Right lobe of liver (tissue), 6 donors: Measurements from ENCODE around the gene SLC7A6OS. TPM values are rescaled to one million over a fixed set of nuclear protein-coding genes. Genes with fewer than 3 reads are reported as not detected.

Experiments used
- ATAC-seq, 4 donors: fragments of 200-7000 bp; cut with Tn5 transposase; one replicate each; pipeline ENCODE4 v1.9.1; 2020; ENCODE audit warnings: mild to moderate bottlenecking in 4 of 4, moderate library complexity in 4 of 4
- DNase-seq, 3 donors: peaks; one replicate each; pipeline ENCODE4 v3.0.0-alpha.2; 2020
- H3K27ac ChIP-seq, 3 donors: fragments of 200-600 bp; one replicate each; pipeline ENCODE4 v1.8.0; 2022
- H3K27me3 ChIP-seq, 2 donors: fragments of 200-600 bp; one replicate each; pipeline ENCODE4 v1.8.0; 2022
- H3K36me3 ChIP-seq, 4 donors: fragments of 200-600 bp; sonication (generic) in 1 of 4; one replicate each; pipeline versions ENCODE4 v1.5.1 to v1.8.0; 2017 to 2022; ENCODE audit warnings: control low read depth in 1 of 4
- H3K4me1 ChIP-seq, 4 donors: fragments of 200-600 bp; sonication (generic) in 1 of 4; one replicate each; pipeline versions ENCODE4 v1.5.1 to v1.8.0; 2017 to 2022; ENCODE audit warnings: control low read depth in 1 of 4
- H3K4me3 ChIP-seq, 3 donors: fragments of 200-600 bp; one replicate each; pipeline ENCODE4 v1.8.0; 2022
- H3K9me3 ChIP-seq, 4 donors: fragments of 200-600 bp; sonication (generic) in 1 of 4; one replicate each; pipeline versions ENCODE4 v1.5.1 to v1.8.0; 2017 to 2022; ENCODE audit warnings: control low read depth in 1 of 4
- POLR2A ChIP-seq: fragments of 450-650 bp; IDR thresholded peaks from one replicate; pipeline ENCODE4 v1.6.1; 2017; ENCODE audit warnings: antibody characterized with exemption, mild to moderate bottlenecking
- WGBS: methylation state at CpG from one replicate; pipeline ENCODE4 v1.1.6; 2018; ENCODE audit warnings: low coverage, low lambda C conversion rate; ENCODE audit not compliant: insufficient coverage; ENCODE audit errors: missing lambda C conversion rate; 5-methylcytosine and 5-hydroxymethylcytosine counted together
- intact Hi-C, 2 donors: fragments of 100-400 bp; cut with DNase I; formaldehyde crosslinking; loops; one replicate each; pipeline versions ENCODE4 v1.11.2 to v1.14.1; 2022
- total RNA-seq, 6 experiments: library from RNA; depleted of rRNA in 2 of 6; stranded (reverse); fragments of >200 nt in 2 of 6; fragmentation: NEBNext Ultra II Directional in 3 of 6; extraction: Animal tissue kit (Norgen Biotek cat#: 25700) in 3 of 6; gene quantifications; one replicate each; pipeline versions ENCODE4 v1.1.0 to v1.2.4, GENCODE V29; 2016 to 2023
- TF ChIP-seq, protein P1 (sequence below), 4 donors: fragments of 200-600 bp in 3 of 4; fragments of 450-650 bp in 1 of 4; IDR thresholded peaks; one replicate each; pipeline versions ENCODE4 v1.5.1 to v1.8.0; 2016 to 2022; ENCODE audit warnings: antibody characterized with exemption in 4 of 4, mild to moderate bottlenecking in 2 of 4
- donor health status: DM: no; HTN: yes; CAD: no.
- donor health status: DM: no; HTN: no; CAD: no.
- donor health status: DM: no; HTN: no; CAD: no.
- donor health status: DM: no; HTN: yes; CAD: no.
- donor health status: DM: no; HTN: yes; CAD: no.

Gene SLC7A6OS
- total RNA-seq, 6 experiments from 2014 or later, result 4.0 to 5.4 (median 4.8) TPM

DNA sequence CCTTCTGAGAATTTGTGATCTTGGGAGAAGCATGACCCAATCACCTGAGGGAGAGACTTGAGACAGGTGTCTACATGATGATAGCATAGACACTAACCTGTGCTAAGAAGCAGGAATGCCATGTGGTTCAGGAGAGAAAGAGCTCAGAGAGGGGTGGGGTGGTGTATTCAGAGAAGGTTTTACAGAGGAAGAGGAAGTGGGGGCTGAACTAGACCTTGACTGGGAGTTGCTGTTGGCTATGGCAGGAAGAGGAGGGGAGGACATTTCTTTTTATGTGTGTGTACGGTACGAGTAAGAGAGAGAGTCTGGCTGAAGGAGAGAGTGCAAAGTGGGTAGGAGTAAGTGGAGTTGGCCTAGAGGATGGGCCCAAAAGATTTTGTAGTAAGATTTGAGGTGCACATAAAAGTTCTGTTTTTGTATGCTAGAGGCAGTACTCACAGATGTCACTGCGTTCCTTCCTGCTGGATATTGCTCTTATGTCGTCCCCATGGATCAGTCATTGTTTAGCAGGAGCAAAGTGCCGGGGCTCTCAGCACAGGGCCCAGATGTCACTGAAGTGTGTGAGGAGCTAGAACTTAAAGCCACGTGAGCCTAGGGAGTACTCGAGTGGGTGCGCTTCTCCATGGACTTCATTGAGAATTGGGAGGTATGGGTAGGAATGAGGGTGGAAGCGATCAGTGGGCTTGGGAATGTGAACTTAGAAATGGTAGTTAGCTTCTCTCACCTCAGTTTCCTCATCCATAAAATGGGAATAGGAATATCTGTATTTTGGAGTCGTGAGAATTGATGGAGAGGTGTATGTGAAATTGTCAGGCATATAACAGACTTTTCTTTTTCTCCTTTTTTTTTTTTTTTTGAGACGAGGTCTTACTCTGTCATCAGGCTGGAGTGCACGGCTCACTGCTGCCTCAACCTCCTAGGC lies 24.3 kb downstream of the SLC7A6OS start:
- 69% methylated on average over 12 of the region's 12 CpGs for WGBS
- H3K27me3 ChIP-seq, result no peaks in the 10 kb centered on the region
- peak; percentile 34 to 47 (median 41) for ATAC-seq
- no peak for DNase-seq
- peak overlapping the region in 1 of 3 donors; percentile 27 for H3K27ac ChIP-seq
- no peaks in the 10 kb centered on the region for H3K9me3 ChIP-seq
- H3K36me3 ChIP-seq, result no peaks in the 10 kb centered on the region
- intact Hi-C loops, result no loop called here
- no peak overlapping the region for H3K4me3 ChIP-seq
- no peak for TF ChIP-seq POLR2A
- TF ChIP-seq, protein P1, sequence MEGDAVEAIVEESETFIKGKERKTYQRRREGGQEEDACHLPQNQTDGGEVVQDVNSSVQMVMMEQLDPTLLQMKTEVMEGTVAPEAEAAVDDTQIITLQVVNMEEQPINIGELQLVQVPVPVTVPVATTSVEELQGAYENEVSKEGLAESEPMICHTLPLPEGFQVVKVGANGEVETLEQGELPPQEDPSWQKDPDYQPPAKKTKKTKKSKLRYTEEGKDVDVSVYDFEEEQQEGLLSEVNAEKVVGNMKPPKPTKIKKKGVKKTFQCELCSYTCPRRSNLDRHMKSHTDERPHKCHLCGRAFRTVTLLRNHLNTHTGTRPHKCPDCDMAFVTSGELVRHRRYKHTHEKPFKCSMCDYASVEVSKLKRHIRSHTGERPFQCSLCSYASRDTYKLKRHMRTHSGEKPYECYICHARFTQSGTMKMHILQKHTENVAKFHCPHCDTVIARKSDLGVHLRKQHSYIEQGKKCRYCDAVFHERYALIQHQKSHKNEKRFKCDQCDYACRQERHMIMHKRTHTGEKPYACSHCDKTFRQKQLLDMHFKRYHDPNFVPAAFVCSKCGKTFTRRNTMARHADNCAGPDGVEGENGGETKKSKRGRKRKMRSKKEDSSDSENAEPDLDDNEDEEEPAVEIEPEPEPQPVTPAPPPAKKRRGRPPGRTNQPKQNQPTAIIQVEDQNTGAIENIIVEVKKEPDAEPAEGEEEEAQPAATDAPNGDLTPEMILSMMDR (IDR thresholded peaks at IDR 0.05), result no peak
- peaks cover 0 to 4% (median 0%) of the 10 kb centered on the region in 4 donors for H3K4me1 ChIP-seq

DNA sequence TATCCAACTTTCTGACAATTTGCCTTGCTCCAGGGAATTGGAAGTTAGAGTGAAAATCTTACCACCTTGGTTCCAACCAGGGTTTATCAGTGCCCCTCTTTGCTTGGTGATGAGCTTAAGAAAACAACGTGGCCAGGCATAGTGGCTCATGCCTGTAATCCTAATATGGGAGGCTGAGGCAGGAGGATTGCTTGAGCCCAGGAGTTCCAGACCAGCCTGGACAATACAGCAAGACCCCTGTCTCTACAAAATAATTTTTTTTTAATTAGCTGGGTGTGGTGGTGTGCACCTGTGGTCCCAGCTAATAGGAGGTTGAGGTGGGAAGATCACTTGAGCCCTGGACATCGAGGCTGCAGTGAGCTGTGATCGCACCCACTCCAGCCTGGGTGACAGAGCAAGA lies 25.1 kb downstream of the SLC7A6OS start:
- intact Hi-C loops, result no loop called here
- DNase-seq, result no peak
- TF ChIP-seq, protein P1 (IDR thresholded peaks at IDR 0.05), result no peak
- TF ChIP-seq POLR2A, result no peak
- no peaks in the 10 kb centered on the region for H3K9me3 ChIP-seq
- peak overlapping the region in 2 of 3 donors; percentile 22 to 27 for H3K27ac ChIP-seq
- peaks cover 0 to 4% (median 0%) of the 10 kb centered on the region in 4 donors for H3K4me1 ChIP-seq
- no peaks in the 10 kb centered on the region for H3K36me3 ChIP-seq
- 100% methylated on average over 1 of the region's 3 CpGs for WGBS
- no peak overlapping the region for H3K4me3 ChIP-seq
- no peaks in the 10 kb centered on the region for H3K27me3 ChIP-seq
- ATAC-seq, result no peak

DNA sequence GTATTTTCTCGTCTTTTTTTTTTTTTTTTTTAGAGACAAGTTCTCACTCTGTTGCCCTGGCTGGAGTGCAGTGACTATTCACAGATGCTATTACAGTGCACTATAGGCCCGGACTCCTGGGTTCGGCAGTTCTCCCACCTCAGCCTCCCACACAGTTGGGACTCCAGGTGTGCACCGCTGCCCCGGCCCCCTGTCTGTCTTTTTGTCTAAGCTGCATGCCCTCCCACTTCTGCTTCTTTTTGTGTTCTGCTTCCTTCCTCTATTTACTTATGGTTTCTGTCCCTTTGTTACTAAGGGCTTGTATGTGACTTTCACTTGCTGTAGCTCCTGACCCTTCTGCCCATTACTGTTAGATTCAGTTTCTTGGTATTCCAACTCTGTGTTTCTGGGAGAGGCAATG lies 25.9 kb downstream of the SLC7A6OS start:
- H3K4me3 ChIP-seq, result no peak overlapping the region
- TF ChIP-seq POLR2A, result no peak
- TF ChIP-seq, protein P1 (IDR thresholded peaks at IDR 0.05), result no peak
- DNase-seq (no peak), ATAC-seq (peak; percentile 42 to 66 (median 46))
- intact Hi-C loops, result no loop called here
- H3K27me3 ChIP-seq, result no peaks in the 10 kb centered on the region
- peaks cover 0 to 4% (median 0%) of the 10 kb centered on the region in 4 donors for H3K4me1 ChIP-seq
- 47% methylated on average over 5 of the region's 5 CpGs for WGBS
- peak overlapping the region in 2 of 3 donors; percentile 22 to 27 for H3K27ac ChIP-seq
- H3K9me3 ChIP-seq, result no peaks in the 10 kb centered on the region
- H3K36me3 ChIP-seq, result no peaks in the 10 kb centered on the region

DNA sequence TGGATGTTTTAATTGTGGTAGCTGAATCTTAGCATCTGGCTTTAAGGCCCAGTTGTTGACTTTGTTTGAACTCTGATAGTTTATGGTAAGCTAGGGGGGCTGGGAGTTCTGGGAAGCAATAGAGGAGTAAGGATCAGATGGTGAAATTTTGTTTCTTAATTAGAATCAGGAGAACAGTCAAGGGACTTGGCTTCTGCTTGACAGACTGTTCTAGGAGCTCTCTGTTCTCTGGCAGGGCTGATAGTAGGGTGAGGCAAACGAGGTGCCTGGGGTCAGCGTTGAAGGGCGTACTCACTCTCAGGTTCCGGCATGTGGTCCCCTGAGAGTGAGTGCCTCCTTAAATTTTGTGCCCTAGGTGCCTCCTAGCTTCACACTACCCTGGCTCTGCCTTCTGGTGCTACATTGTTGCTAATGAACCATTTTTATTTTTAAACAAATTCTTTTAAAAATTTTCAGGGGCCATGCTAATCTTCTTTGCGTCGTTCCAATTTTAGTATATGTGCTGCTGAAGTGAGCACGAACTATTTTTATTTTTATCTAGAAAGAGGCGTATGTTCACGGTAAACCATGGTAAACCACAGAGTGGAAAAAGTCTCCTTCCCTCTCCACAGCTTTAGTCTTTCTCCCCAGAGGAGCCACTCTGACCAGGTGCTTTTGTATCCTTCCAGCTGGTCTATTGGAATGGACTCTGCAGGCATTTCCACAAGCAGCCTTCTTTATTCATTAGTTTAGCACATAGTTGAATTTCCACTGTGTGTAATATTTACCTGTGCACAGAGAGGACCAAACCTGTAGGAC lies 26.7 kb downstream of the SLC7A6OS start:
- no peak for ATAC-seq

More for the DNA sequence above, 26.7 kb downstream of the SLC7A6OS start:
- no peak for DNase-seq
- WGBS, result 48% methylated on average over 5 of the region's 9 CpGs
- no peak for TF ChIP-seq POLR2A
- TF ChIP-seq, protein P1 (IDR thresholded peaks at IDR 0.05), result no peak
- H3K4me3 ChIP-seq, result no peak overlapping the region
- H3K27ac ChIP-seq, result peak overlapping the region in 1 of 3 donors; percentile 16
- no peaks in the 10 kb centered on the region for H3K36me3 ChIP-seq
- no peaks in the 10 kb centered on the region for H3K9me3 ChIP-seq
- intact Hi-C loops, result no loop called here
- no peaks in the 10 kb centered on the region for H3K27me3 ChIP-seq
- H3K4me1 ChIP-seq, result peaks cover 0 to 4% (median 0%) of the 10 kb centered on the region in 4 donors
